Stimulated activated CD8-positive, alpha-beta memory T cell treated with anti-CD3 and anti-CD28 coated beads, Interleukin-4, amount 100 ng/mL, for 4 hours (primary cell): ENCODE data around the gene CD101.
A peak's percentile ranks its signal among the peaks of the same experiment; 100 is the strongest.

Source experiments
- DNase-seq, 2 donors: peaks; one replicate each; pipeline ENCODE4 v3.0.0-alpha.2; 2020; ENCODE audit warnings: low read depth in 2 of 2, low spot score in 1 of 2

Gene CD101

GRCh38 chr1:117051224-117052064 is 49.9 kb downstream of the CD101 start:
- no peak for DNase-seq

- no peak for DNase-seq
These were observed 52.5 kb downstream of the CD101 start for GRCh38 chr1:117054068-117054467.

GRCh38 chr1:117058810-117059209 is 57.2 kb downstream of the CD101 start:
- DNase-seq: no peak

- peak; percentile 24 to 60 for DNase-seq
These were observed 57.7 kb downstream of the CD101 start for GRCh38 chr1:117059334-117059677.

GRCh38 chr1:117059678-117060440 is 58.3 kb downstream of the CD101 start, which contains the start of gene TTF2:
TSS of gene TTF2 (plus strand) at chr1:117060326. CDS start at chr1:117060347, 21 bp downstream.
- peak; percentile 86 to 89 for DNase-seq

GRCh38 chr1:117060441-117061317 is 59.1 kb downstream of the CD101 start:
- DNase-seq: no peak

- DNase-seq: no peak
These were observed 60.4 kb downstream of the CD101 start for GRCh38 chr1:117061986-117062415.

- DNase-seq: no peak
These were observed 64.8 kb downstream of the CD101 start for GRCh38 chr1:117066367-117066766.

- DNase-seq: no peak
These were observed 66.2 kb downstream of the CD101 start for GRCh38 chr1:117067533-117068370.

GRCh38 chr1:117068580-117068979 is 67.0 kb downstream of the CD101 start:
- DNase-seq: no peak

GRCh38 chr1:117069220-117069844 is 67.8 kb downstream of the CD101 start:
- DNase-seq: no peak

- DNase-seq: no peak
These were observed 68.6 kb downstream of the CD101 start for GRCh38 chr1:117070124-117070523.

GRCh38 chr1:117076648-117077047 is 75.1 kb downstream of the CD101 start:
- DNase-seq: no peak

- DNase-seq: peak in 1 of 2 donors; percentile 11
These were observed 75.7 kb downstream of the CD101 start for GRCh38 chr1:117077267-117077666.

- no peak for DNase-seq
These were observed 78.2 kb downstream of the CD101 start for GRCh38 chr1:117079737-117080136.

- no peak for DNase-seq
These were observed 82.7 kb downstream of the CD101 start for GRCh38 chr1:117084231-117084630.
